GM23248 (cell line): ENCODE results near the gene EMP2.

ENCODE experiments used
- EZH2 ChIP-seq: fragments of 200-600 bp; sonication (generic); IDR thresholded peaks from 2 replicates; pipeline ENCODE4 v1.6.1; 2018; ENCODE audit warnings: antibody characterized with exemption, mild to moderate bottlenecking; ENCODE audit not compliant: insufficient read depth, poor library complexity, severe bottlenecking
- EZH2phosphoT487 ChIP-seq: fragments of 200-600 bp; sonication (generic); IDR thresholded peaks from 2 replicates; pipeline ENCODE4 v1.6.1; 2018; ENCODE audit warnings: antibody characterized with exemption, moderate library complexity, mild to moderate bottlenecking, low read depth; ENCODE audit not compliant: insufficient read depth

DNA sequence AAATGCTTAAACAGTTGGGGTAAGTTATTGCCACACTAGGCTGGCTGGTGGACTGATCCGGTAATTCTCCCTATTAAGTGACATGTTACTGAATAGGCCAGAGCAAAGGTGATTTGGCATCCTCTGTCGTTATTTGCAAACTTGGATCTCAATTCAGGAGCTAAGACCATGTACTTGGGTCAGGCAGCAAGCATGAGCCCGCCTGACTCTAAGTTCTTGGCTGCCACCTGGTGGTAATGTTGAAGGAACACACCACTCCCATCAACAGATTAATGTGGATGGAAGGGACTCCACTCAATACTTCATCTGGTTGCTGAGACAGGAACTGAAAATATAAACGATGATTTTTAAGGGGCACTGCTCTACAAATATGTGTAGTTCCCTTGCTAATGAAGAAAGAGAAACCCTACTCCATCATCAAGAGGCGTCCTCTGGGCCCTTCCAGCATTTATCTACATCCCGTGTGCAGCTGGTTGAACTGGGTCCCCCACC, 70.8 kb downstream of the EMP2 start:
- TF ChIP-seq EZH2phosphoT487 (no peak), EZH2 (no peak)
